GM21423 (cell line): ENCODE measurements around the gene RETSAT.
"Not testable (repeated sequence)": the region's sequence is repeated elsewhere in the genome, so short reads cannot be mapped to it uniquely, and the experiment has no call there.

ENCODE experiments used
- ATAC-seq: cut with Tn5 transposase; IDR thresholded peaks from one replicate; pipeline ENCODE4 v1.9.1; 2021; ENCODE audit warnings: mild to moderate bottlenecking, moderate library complexity; ENCODE audit not compliant: unreplicated experiment

RETSAT gene

DNA sequence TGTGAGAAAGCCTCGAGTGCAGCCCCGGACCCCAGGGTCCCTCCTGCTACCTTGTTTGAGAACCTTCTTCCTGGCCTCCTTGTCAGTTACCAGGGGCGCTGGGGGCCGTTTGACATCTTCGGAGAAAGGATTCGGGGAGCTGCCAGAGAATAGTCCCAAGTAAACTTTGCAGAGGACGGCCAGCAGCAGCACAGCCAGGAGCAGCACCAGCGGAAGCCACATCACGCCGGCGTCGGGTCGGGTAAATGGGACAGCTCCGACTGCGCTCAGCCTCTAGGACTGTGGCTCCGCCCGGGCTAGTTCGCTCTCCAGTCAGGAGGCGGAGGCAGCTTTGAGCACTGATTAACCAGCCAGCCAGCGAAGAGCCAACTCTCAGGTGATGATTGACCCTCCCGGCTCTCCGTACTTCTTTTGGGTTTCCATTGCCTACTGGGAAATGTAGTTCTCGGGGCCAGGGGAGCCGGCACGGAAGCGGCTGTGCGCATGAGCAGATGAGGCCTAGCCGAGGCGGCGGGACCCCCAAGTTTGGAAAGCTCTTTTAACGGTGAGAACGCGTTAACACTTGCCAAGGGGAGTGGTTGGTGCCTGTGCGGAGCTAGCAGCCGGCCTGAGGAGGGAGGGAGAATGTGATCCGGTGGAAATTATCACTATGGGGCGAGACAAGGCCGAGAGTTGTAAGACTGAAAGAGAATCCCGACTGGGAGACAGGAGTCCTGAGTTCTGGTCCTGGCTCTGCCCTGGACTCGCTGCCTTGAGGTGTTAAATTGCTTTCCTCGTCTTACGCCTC is at the start of gene RETSAT, which contains the start of gene ELMOD3:
Gene RETSAT (minus strand): TSS at position 243 of the 787 bp plus-strand sequence. CDS start 21 bp downstream, at position 222.
Gene ELMOD3 (plus strand): TSS at position 484 of the 787 bp plus-strand sequence. CDS start 2,430 bp downstream, outside the sequence.
- peak; percentile 99 for ATAC-seq

DNA sequence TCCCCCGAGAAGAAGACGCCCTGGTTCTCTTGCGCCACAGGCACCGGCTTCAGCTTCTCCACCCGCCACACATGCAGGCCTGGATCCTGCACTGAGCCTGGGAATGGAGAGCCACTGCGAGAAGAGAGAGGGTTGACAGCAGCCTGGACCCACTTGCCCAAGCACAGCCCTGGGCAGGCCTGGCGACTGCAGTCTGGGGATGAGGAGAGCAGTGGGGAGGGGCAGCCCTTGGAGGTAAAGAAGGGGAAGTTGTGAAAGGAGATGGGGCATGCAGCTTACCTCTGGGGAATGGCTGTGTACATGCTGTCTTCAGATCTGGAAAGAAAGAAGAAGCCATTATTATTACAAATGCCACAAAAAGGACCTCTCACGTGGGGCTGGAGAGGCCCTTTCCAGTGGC is 47.5 kb upstream of the RETSAT start:
- no peak for ATAC-seq

DNA sequence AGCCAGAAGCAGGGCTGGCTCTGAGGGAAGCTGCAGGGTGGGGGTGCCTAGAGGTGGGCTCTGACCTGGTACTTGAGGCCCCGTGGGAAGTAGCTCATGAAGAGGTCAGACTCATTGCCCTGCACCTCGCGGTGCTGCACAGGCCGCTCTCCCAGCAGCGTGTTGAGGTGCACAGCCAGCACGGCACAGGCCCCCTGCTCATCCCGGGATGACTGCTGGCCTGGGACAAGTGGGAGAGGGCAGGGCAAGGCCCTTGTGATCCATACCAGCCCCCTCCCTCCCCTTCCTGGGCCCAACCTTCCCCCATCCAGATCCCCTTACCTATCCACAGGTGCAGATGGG is 47.1 kb upstream of the RETSAT start:
- ATAC-seq, result no peak

DNA sequence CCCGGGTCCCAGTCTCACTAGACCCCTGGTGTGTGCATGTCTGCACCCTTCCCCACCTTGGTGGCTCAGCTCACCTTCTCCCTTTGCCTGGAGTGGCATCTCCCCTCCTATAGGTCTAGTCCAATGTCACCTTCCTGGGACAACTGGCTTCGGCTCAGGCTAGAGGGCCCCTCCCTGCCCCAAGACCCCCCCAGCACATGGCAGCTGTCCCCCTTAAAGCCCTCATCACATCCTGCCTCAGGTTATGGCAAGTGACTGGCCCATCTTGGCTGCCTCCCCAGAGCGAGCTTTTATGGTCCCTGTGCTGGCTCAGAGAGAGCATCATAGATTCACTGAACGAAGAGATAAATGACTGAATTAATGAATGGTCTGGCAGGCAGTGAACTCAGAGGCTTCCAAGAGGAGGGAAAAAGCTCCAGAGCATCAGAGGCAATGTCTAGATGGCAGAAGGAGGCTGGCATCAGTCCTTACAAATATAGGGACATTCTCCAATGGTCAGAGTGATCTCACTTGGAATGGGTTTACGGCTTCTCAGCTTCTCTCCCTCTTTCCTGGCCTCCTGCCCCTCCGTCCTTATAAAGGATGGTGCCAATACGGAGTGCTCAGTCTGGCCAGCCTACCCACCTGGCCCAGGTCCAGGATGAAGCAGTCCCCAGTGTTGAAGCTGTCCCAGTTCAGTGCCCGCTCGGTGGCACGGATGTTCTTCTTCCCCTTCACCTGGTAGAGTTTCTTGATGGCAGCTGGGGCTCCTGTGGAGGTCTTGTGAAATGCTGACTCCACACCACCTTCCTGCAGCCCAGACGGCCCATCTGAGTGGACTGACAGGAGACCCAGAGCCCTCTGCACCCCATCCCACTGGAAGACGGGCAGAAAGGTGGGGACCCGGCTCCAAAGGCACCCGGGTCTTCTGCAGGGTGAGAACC is 46.5 kb upstream of the RETSAT start:
- ATAC-seq, result no peak

DNA sequence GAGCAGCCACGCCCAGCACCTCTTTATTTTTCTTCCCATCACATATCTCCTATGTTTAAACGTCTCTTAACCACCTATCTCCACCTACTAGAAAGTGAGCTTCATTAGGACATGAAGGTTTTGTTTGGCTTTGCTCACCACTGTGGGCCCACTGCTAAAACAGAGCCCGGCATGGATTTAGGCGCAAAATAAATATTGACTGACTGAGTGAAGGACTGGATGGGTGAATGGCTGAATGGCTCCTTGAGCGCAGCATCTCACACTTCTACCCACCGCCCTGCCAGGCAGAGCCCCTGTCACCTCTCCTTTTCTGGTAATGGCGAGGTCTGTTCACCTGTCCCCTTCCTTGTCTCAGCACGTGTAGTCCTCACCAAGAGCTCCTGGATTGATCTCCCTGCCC is 45.7 kb upstream of the RETSAT start:
- no peak for ATAC-seq

DNA sequence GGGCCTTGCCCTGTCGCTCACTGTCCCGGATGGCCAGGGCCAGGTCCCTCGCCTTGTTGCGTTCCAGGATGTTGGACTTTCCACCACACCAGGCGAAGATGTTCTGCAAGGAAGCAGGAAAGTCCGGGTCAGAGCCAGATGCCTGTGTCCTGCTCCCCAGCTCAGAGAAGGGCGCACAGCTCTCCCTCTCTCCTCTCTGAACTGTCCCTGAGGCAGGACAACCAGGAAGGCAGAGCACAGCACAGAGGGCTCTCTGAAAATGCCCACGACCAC is 44.8 kb upstream of the RETSAT start:
- no peak for ATAC-seq

DNA sequence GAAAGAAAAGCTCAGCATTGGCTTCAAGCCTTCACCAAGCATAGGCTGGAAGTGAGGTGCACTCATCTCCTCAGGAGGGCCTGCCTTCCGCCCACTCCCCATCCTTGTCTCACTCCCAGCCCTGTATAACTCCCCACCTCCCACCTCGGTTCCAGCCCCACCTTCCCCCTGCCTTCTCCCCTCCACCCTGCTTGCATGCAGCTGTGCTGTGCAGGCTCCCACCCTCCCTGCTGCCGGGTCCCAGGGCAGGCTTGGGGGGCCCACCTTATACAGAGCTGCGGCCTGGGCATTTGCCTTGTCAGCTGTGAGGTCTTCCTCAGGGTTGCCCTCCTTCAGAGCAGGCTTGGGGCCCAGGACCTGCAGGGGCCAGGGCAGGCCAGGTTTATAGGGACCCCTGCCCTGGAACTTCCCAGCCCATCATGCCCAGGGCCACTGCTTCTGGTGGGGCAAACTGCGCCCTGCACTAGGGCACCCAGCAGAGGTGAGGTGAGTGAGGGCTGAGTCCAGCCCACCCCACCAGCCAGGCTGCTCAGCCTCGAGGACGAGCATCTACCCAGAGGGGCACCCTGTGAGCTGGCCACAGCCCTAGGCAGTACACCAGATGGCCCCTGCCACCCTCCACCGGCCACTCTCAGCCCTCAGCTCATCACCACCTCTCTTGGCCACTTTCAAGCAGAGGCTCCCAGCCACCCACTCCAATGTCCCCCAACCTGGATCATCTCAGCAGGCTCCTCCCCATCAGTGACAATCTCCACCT is 44.3 kb upstream of the RETSAT start:
- ATAC-seq, result no peak

DNA sequence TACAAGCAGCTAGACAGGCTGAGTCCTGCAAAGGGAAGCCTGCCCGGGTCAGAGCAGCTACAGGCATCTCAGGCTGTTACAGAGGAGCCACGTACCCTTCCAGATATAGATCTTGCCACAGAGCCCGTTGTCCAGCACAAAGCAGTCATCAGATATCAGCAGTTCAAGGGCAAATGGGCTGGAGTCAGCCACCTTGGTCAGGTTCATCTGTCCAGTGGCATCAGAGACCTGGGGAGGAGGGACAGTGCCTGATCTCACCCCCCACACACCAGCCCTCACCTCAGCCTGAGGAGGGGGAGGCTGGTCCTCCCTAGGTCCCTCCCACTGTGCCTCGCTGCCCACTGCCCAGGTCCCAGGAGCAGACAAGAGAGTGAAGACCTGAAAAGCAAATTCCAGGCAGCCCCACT is 43.6 kb upstream of the RETSAT start:
- no peak for ATAC-seq

DNA sequence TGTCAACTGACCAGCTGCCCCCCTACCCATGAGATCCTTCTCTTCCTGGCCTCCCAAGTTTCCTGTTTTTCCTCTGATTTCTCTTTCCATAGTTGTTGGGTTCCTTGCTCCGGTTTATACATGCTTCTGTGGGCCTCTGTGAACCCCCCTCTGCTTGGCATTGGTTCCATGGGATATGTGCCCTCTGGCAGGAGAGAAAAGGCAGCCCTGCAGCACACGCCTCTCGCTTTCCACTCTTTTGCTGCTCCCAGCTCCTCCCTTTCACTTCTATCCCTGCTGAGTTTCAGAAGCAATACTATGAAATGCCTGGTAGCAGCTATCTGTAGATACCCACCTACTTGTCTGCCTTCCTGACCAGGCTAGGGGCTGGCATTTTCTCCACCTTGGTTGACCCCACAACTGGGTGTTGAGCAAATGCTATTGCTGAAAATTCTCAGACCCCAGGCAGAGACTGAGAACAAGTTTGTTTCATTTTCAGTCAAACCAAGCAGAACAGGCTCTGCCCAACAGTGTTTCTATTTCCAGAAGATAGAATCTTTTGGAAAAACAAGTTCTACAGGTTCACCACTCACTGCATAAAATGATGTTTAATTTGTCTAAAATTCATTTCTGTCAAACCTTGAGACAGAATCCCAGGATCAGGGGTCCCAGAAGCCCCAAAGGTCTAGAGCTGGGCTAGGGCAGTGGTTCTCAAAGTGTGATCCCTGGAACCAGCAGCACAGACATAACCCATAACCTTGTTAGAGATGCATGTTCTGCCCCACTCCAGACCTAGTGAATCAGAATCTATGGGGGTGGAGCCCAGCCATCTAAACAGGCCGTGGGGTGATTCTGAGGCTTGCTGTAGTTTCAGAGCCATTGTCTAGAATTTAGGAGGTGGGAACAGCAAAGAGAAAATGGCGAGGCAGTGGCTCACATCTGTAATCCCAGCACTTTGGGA is 42.5 kb upstream of the RETSAT start:
- no peak for ATAC-seq

DNA sequence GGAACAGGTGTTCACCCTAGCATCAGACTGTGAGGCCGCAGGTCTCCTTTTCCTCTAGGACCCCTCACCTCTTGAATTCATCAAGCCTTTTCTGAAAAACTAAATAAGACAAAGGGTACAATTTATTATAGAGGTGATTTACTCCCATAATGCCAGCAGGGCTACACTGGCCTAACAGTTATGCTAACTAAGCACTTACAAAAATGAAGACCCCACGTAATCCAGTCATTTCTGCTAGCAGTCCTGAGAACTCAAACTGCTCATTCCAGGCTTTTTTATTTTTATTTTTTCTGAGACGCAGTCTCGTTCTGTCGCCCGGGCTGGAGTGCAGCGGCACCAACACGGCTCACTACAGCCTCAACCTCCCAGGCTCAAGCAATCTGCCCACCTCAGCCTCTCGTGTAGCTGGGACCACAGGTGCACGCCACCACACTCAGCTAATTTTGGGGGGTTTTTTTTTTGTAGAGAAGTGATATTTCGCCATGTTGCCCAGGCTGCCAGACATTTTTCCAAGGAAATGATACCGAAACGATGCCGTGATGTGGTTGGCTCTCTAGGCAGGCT is 41.7 kb upstream of the RETSAT start:
- ATAC-seq, result no peak

DNA sequence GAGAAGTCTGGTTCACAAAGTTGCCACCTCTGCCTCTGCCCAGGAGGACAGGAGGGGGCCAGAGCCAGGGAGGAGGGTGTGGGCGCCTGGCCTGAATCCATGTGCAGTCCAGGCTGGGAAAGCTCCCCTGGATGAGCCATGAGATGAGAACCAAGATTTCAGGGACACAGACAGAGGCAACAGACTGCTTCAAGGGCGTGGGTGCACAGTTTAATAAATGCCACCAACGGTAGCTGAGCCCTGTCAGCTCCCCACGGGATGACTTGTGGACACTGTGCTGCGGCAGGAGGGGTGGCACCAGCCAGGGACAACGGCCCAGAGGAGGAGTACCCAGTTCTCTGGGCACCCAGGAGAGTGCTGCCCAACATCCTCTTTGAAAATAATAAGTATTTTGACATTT is 40.6 kb upstream of the RETSAT start:
- no peak for ATAC-seq

DNA sequence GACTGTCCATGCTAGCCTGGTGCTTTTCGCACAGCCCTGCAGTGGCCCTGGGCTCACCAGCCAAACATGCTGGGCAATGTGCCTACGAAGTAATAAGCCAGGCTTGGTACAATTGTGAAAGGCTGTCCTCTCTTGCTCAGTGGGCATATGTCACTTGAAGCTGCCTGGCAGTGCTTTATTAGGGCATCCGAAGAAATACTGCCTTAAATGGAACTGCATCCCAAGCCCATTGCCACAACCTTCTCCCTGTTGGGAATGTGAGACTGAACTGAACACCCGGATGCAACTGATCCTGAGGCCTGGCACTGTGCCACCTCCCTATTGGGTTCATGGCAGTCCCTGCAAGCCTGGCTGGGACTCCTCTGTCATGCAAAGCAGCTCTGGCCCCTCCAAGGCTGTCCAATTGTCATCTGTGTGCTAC is 39.9 kb upstream of the RETSAT start:
- no peak for ATAC-seq

DNA sequence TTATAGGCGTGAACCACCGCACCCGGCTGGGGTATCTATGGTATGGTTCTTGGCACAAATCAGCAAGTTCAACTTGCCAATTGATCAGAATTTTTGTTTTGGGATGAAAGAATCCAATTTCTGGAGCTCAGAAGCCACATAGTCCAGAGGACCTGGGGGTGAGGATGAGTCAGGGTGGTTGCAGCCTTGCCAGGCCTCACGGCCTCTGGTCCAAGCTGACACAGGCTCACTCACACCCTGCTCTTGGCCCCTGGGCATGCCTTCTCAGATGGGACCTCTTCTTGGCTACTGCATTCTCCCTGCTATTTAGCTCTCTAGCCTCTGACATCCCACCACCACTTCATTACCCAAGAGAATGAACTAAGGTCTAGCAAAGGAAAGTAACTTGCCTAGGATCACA is 39.5 kb upstream of the RETSAT start:
- no peak for ATAC-seq

DNA sequence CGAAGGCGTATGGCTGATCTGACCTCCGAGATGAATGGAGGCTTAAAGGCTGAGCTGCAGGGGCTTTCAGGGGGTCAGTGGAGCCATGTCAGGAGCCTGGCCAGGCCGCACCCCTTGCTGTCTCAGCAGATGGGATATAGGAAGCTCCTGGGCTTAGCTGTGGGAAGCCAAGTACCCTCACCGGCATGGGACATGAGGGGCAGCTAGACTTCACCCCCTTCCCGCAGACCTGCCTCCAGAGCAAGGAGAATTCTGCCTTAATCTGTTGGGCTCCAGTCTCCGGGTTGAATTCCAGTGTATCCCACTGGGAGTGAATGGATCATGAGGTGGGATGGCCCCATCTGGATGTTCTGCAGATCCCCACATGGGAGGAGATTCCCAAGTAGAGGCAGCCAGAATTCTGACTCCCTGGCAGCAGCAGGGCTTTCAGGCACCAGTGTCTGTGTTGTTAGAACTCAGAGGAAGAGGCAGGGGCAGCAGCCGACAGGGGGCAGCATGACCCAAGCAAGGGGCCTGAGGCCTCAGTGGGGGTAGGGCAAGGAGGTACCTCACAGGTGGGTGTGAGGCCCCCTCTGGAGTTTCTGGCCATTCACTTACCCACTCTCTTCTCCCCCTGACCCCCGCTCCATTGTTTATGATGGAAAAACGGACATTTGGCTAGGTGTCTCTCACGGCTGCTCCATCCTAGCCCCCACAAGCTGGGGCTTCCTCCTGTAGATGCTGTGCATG is 36.8 kb upstream of the RETSAT start:
- ATAC-seq, result no peak

DNA sequence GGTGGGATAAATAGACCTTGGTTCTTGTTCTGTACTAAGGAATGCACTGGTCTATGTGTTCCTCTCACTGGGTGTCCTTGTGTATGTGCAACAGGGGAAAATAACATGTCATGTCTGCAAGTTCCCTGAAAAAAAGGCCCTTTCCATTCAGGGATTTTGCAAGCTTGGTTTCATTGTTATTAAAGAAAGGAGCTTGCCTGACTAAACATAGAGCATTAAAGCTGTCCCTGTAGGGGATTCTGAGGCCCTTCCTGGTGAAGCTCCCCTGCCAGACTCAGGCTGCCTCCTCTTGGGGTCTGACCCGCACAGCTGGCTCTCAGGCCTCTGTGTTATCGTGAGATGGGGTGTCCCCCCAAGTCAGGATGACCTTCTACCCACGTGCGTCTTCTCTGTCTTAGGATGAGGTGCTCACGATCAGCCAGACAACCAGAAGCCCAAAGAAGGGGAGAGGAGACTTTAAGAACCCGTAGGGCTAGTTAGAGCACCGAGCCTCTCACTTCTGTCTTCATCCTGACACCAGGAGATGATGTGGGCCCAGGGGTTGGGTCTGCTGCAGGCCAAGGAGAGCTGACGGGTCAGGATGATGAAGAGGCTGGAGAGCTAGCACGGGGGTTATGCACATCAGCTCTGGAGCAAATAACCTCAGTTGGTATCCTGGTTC is 34.7 kb upstream of the RETSAT start:
- no peak for ATAC-seq

DNA sequence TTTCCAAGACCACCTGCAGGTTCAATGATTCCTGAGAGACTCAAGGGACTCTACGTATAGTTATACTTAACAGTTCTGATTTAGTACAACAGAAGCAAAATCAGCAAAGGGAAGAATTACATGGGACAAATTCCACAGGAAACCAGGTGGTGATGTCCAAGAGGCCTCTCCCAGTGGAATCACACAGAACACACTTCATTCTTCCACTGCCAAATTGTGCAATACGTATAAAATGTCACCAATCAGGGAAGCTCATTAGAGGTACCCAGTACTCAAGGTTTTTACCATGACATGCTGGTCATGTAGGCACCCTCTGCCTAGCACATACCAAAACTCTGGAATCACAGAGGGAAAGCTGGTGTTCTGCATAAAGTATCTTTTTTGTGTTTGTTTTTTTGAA is 33.4 kb upstream of the RETSAT start:
- no peak for ATAC-seq

DNA sequence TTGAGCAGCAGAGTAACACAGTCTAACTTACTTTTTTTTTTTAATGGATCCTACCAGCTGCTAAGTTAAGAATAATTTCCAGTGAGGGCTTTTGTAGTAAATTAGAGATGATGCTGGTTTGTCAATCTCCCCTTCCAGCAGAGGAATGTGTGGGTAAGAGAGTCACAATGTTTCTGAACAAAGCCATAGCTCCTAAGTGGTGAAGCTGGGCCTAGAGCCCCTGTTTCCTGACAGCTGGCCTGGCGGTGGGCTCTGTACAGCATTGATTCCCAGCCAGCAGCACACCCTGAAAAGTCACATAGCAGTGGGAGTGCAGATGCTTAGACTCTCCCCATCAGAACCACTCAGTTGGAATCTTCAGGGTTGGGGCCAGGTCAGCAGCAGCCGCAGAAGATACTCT is 31.4 kb upstream of the RETSAT start:
- ATAC-seq, result no peak

DNA sequence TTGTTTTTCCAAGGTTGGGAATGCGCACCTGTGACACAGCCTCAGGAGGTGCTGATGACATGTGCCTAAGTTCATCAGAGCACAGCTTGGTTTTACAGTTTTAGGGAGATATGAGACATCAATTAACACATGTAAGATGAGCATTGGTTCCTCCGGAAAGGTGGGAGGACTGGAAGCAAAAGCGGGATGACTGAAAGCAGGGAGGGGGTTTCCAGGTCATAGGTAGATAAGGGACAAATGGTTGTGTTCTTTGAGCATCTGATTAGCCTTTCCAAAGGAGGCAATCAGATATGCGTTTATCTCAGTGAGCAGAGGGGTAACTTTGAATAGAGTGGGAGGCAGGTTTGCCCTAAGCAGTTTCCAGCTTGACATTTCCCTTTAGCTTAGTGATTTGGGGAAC is 29.5 kb upstream of the RETSAT start:
- no peak for ATAC-seq

DNA sequence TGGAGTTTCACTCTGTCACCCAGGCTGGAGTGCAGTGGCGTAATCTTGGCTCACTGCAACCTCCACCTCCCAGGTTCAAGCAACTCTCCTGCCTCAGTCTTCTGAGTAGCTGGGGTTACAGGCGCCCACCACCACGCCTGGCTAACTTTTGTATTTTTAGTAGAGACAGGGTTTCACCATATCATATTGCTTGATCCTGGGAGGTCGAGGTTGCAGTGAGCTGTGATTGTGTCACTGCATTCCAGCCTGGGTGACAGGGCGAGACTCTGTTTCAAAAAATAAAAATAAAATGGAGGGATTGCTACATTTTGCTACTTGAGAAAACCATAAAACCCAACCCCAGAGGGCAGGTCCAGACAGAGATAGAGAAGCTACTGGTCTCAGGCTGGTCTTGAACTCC is 28.8 kb upstream of the RETSAT start:
- ATAC-seq, result not testable (repeated sequence)
